HUES6 (cell line): ENCODE measurements around the gene POLA2.

Source experiments
- H3K27ac ChIP-seq: 2 replicates; pipeline ENCODE4 v1.7.0; 2013; ENCODE audit warnings: low read depth, mild to moderate bottlenecking, low read length, inconsistent platforms
- H3K27me3 ChIP-seq: 2 replicates; pipeline ENCODE4 v1.6.1; 2013; ENCODE audit warnings: low read length; ENCODE audit not compliant: control insufficient read depth, insufficient read depth
- H3K36me3 ChIP-seq: 2 replicates; pipeline ENCODE4 v1.6.1; 2013; ENCODE audit warnings: low read length; ENCODE audit not compliant: control insufficient read depth, insufficient read depth
- H3K4me1 ChIP-seq: 2 replicates; pipeline ENCODE4 v1.6.1; 2013; ENCODE audit warnings: low read length; ENCODE audit not compliant: control insufficient read depth, insufficient read depth
- H3K4me3 ChIP-seq: 2 replicates; pipeline ENCODE4 v1.5.1; 2013; ENCODE audit warnings: low read depth, low read length
- H3K9ac ChIP-seq: one replicate; pipeline ENCODE4 v1.6.1; 2013; ENCODE audit warnings: mild to moderate bottlenecking, low read length
- H3K9me3 ChIP-seq: 2 replicates; pipeline ENCODE4 v1.6.1; 2013; ENCODE audit warnings: low read depth, low read length; ENCODE audit not compliant: control insufficient read depth, insufficient read depth

The POLA2 gene

DNA sequence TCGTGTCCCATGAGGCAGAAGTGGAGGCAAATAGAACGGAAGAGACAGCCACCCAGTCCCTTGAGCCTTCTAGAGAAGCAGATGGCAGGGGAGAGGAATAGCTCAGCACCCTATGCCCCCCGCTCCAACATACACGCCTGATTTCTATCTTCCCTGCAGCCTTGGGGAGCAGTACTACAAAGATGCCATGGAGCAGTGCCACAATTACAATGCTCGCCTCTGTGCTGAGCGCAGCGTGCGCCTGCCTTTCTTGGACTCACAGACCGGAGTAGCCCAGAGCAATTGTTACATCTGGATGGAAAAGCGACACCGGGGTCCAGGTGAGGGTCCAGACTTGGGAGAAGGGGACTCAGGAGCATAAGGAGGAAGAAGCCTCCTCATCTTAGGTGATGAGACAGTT, 78.5 kb downstream of the POLA2 start:
- H3K36me3 ChIP-seq = peaks cover 57% of the 10 kb centered on the region
- H3K27ac ChIP-seq = no peak overlapping the region
- no peaks in the 10 kb centered on the region for H3K9me3 ChIP-seq
- no peak overlapping the region for H3K4me3 ChIP-seq
- H3K27me3 ChIP-seq = no peaks in the 10 kb centered on the region
- 0 out of 2 replicates have a peak, but pooled peaks cover 1% of the 10 kb centered on the region for H3K4me1 ChIP-seq
- H3K9ac ChIP-seq = no peak overlapping the region

DNA sequence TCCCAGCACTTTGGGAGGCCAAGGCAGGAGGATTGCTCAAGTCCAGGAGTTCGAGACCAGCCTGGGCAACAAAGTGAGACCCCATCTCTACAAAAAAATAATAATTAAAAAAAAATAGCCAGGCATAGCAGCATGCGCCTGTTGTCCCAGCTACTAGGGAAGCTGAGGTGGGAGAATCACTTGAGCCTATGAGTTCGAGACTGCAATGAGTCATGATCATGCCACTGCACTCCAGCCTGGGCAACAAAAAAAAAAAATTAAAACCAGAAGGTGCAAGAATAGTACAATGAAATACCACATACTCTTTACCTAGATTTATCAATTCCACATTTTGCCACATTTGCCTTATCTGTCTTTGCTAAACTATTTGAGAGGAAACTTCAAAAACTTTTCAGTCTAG, 80.1 kb downstream of the POLA2 start:
- Histone ChIP-seq H3K36me3 (peaks cover 73% of the 10 kb centered on the region), H3K9ac (no peak overlapping the region), H3K27me3 (no peaks in the 10 kb centered on the region), H3K27ac (no peak overlapping the region), H3K9me3 (no peaks in the 10 kb centered on the region), H3K4me3 (no peak overlapping the region), H3K4me1 (no peaks in the 10 kb centered on the region)
